ENCODE measurements around the gene E2F2. TPM values are rescaled to one million over a fixed set of nuclear protein-coding genes. Genes with fewer than 3 reads are reported as not detected.

E2F2 gene
- total RNA-seq, 1 experiment from 2014 or later, result 16.3 TPM

- TF ChIP-seq POLR2AphosphoS5 (IDR thresholded peaks at IDR 0.05; ENCODE audit: low read depth, low read length) (no peak), ZBTB33 (IDR thresholded peaks at IDR 0.05; ENCODE audit: extremely low read depth, insufficient replicate concordance, low read length) (no peak), EZH2 (IDR thresholded peaks at IDR 0.05) (no peak)
These were observed 34.7 kb upstream of the E2F2 start (continued) for GRCh38 chr1:23565776-23566175.

GRCh38 chr1:23564529-23565122 lies 33.6 kb upstream of the E2F2 start:
- H3K4me1 ChIP-seq (ENCODE audit: control insufficient read depth in 1 of 2, insufficient read depth in 2 of 2, low read length in 2 of 2), result peaks cover 48 to 67% of the 10 kb centered on the region in 2 experiments
- POLR2A ChIA-PET, result interaction anchor here (1.2 kb wide), 1 partner anchor 11 kb away, joined by 5 read pairs; no protein-coding TSS in a partner anchor

More at GRCh38 chr1:23564529-23565122, 33.6 kb upstream of the E2F2 start:
- no peaks in the 10 kb centered on the region for H3K36me3 ChIP-seq (ENCODE audit: control insufficient read depth in 1 of 2, insufficient read depth in 2 of 2, low read length in 2 of 2)
- H3K4me3 ChIP-seq (replicated peaks in 1 of 2; ENCODE audit: low read depth in 1 of 2, low read length in 2 of 2), result no peak overlapping the region
- TF ChIP-seq SIN3A (IDR thresholded peaks at IDR 0.05; ENCODE audit: low read depth) (no peak), POLR2A (IDR thresholded peaks at IDR 0.05; ENCODE audit: borderline replicate concordance, extremely low read depth, insufficient read depth, insufficient read length) (no peak), EZH2 (IDR thresholded peaks at IDR 0.05) (no peak), CEBPB (IDR thresholded peaks at IDR 0.05; ENCODE audit: low read depth) (no peak), CBX3 (IDR thresholded peaks at IDR 0.05; ENCODE audit: low read depth) (no peak), EZH2phosphoT487 (IDR thresholded peaks at IDR 0.05; ENCODE audit: borderline replicate concordance) (no peak)
- H3K79me2 ChIP-seq (ENCODE audit: insufficient read depth, low read length), result no peaks in the 10 kb centered on the region
- H3K9me2 ChIP-seq (ENCODE audit: insufficient read depth), result no peaks in the 10 kb centered on the region
- DNase-seq (ENCODE audit: low read depth, low spot score) (no peak), ATAC-seq (no peak)
- H2AFZ ChIP-seq (ENCODE audit: low read depth, low read length, poor library complexity, severe bottlenecking), result peak overlapping the region; percentile 5
- H3K27me3 ChIP-seq (ENCODE audit: insufficient read depth, low read length), result no peaks in the 10 kb centered on the region
- H3K4me2 ChIP-seq (ENCODE audit: low read length), result peak overlapping the region; percentile 49
- CTCF ChIA-PET, result interaction anchor here (0.5 to 1.4 kb wide), 3 partner anchors 70 to 226 kb away, joined by 4 to 5 read pairs (median 5); partner anchors contain the start of gene LYPLA2
- H3K9me3 ChIP-seq (ENCODE audit: control insufficient read depth in 1 of 2, insufficient read depth in 1 of 2, low read depth in 1 of 2, low read length in 2 of 2), result no peaks in the 10 kb centered on the region
- peak overlapping the region; percentile 7; the same call in 1 of the 2 replicates for H3K27ac ChIP-seq (ENCODE audit: low read depth, low read length)
- no TSS peak for BruUV-seq (replicated peaks)
- intact Hi-C loops (cut with micrococcal nuclease), result no loop called here
- H3K9ac ChIP-seq (ENCODE audit: low read length), result peak overlapping the region; percentile 26
- H4K20me1 ChIP-seq (ENCODE audit: insufficient read depth), result no peaks in the 10 kb centered on the region
- RAD21 ChIA-PET (ENCODE audit: low non-redundant PET in 1 of 2, low total read pairs in 2 of 2, uncharacterized antibody in 2 of 2, unreplicated experiment in 2 of 2), result no interaction called here

All from HCT116 (cell line).